CD4-positive, alpha-beta T cell (primary cell): ENCODE data around the gene CHRNG. TPM values are rescaled to one million over a fixed set of nuclear protein-coding genes. Genes with fewer than 3 reads are reported as not detected.

Source experiments
- ATAC-seq: fragments of 200-7000 bp; cut with Tn5 transposase; one replicate; pipeline ENCODE4 v1.10.0; 2022; ENCODE audit warnings: mild to moderate bottlenecking; ENCODE audit not compliant: poor library complexity
- CTCF ChIA-PET: fragments of 350-600 bp; sonication (Branson Sonifier 250); formaldehyde crosslinking; loops from one replicate; lab custom pipeline; 2021; ENCODE audit warnings: antibody characterized with exemption, inconsistent platforms; lab: Charles Lee
- POLR2A ChIA-PET: fragments of 350-600 bp; sonication (Branson Sonifier 250); formaldehyde crosslinking; loops from one replicate; lab custom pipeline; 2021; ENCODE audit warnings: antibody characterized with exemption, inconsistent platforms; lab: Charles Lee
- DNase-seq, 14 experiments: peaks; one replicate each; pipeline ENCODE4 v3.0.0-alpha.2; 2013 to 2020; ENCODE audit warnings: mixed read lengths in 2 of 14
- H3K27ac ChIP-seq, 2 donors: one replicate each; pipeline versions ENCODE4 v1.5.1 to v1.7.0; 2013; ENCODE audit warnings: low read length in 2 of 2, low read depth in 1 of 2, mild to moderate bottlenecking in 1 of 2
- H3K27me3 ChIP-seq, 2 experiments: 1 replicate in 1 of 2; 2 replicates in 1 of 2; pipeline versions ENCODE4 v1.6.1 to v1.7.0; 2013; ENCODE audit warnings: low read length in 2 of 2, control low read depth in 1 of 2, mild to moderate bottlenecking in 1 of 2, moderate library complexity in 1 of 2; ENCODE audit not compliant: insufficient read depth in 2 of 2, control insufficient read depth in 1 of 2
- H3K36me3 ChIP-seq: one replicate; pipeline ENCODE4 v1.6.1; 2013; ENCODE audit warnings: low read length, control low read depth; ENCODE audit not compliant: insufficient read depth
- H3K4me1 ChIP-seq: one replicate; pipeline ENCODE4 v1.6.1; 2013; ENCODE audit warnings: low read length, control low read depth; ENCODE audit not compliant: insufficient read depth
- H3K4me3 ChIP-seq: one replicate; pipeline ENCODE4 v1.5.1; 2013; ENCODE audit warnings: mild to moderate bottlenecking, low read length, moderate library complexity
- H3K9me3 ChIP-seq, 2 experiments: 1 replicate in 1 of 2; 2 replicates in 1 of 2; pipeline versions ENCODE4 v1.6.1 to v1.7.0; 2013; ENCODE audit warnings: low read length in 2 of 2, mild to moderate bottlenecking in 2 of 2, control low read depth in 1 of 2, moderate library complexity in 1 of 2; ENCODE audit not compliant: control insufficient read depth in 1 of 2, insufficient read depth in 1 of 2
- H3K27ac Mint-ChIP-seq: one replicate; pipeline ENCODE4 v1.8.0; 2020; ENCODE audit warnings: mixed read lengths
- H3K27me3 Mint-ChIP-seq: one replicate; pipeline ENCODE4 v1.8.0; 2021; ENCODE audit warnings: mixed read lengths
- H3K36me3 Mint-ChIP-seq: one replicate; pipeline ENCODE4 v1.8.0; 2021; ENCODE audit warnings: low read depth, mixed read lengths
- H3K4me1 Mint-ChIP-seq: one replicate; pipeline ENCODE4 v1.8.0; 2021; ENCODE audit warnings: low read depth, mixed read lengths
- H3K4me3 Mint-ChIP-seq: one replicate; pipeline ENCODE4 v1.8.0; 2020; ENCODE audit warnings: mild to moderate bottlenecking, mixed read lengths
- H3K9me3 Mint-ChIP-seq: one replicate; pipeline ENCODE4 v1.8.0; 2020; ENCODE audit warnings: mixed read lengths
- CTCF ChIP-seq: fragments of 200-600 bp; IDR thresholded peaks from one replicate; pipeline ENCODE4 v1.8.0; 2022; ENCODE audit warnings: antibody characterized with exemption, mild to moderate bottlenecking
- intact Hi-C, 2 experiments: fragments of 100-400 bp; cut with DNase I in 1 of 2; cut with micrococcal nuclease in 1 of 2; formaldehyde crosslinking; loops; one replicate each; pipeline versions ENCODE4 v1.15.1 to v1.9.0; 2023 to 2025; cut with DNase I, micrococcal nuclease
- total RNA-seq, 174 experiments: library from RNA in 2 of 174; stranded (reverse) in 2 of 174; gene quantifications; one replicate each; pipeline ENCODE4 v1.2.3 and lab custom pipeline; 2021 to 2026

Gene CHRNG
- total RNA-seq, 2 experiments from 2014 or later = not detected

- CTCF ChIA-PET = no interaction called here
- POLR2A ChIA-PET = no interaction called here
- no peaks in the 10 kb centered on the region for H3K9me3 Mint-ChIP-seq
- H3K27ac Mint-ChIP-seq = no peak overlapping the region
- no peak for ATAC-seq
- no peak overlapping the region for H3K27ac ChIP-seq
- H3K9me3 ChIP-seq = peaks cover 0 to 5% of the 10 kb centered on the region in 2 experiments
- H3K36me3 ChIP-seq = no peaks in the 10 kb centered on the region
- no peak for TF ChIP-seq CTCF
- no peak overlapping the region for H3K4me3 ChIP-seq
- intact Hi-C loops = no loop called here
- no peak for DNase-seq
- peaks cover 1% of the 10 kb centered on the region for H3K4me1 Mint-ChIP-seq
- H3K36me3 Mint-ChIP-seq = no peaks in the 10 kb centered on the region
- H3K4me3 Mint-ChIP-seq = no peak overlapping the region
- peaks cover 35% of the 10 kb centered on the region for H3K27me3 Mint-ChIP-seq
- peaks cover 2 to 4% of the 10 kb centered on the region in 2 experiments for H3K27me3 ChIP-seq
- no peaks in the 10 kb centered on the region for H3K4me1 ChIP-seq
Measured at GRCh38 chr2:232493701-232494474, 45.6 kb upstream of the CHRNG start.

GRCh38 chr2:232494542-232494941, 45.0 kb upstream of the CHRNG start:
- no peak overlapping the region for H3K27ac Mint-ChIP-seq
- no peak for ATAC-seq
- CTCF ChIA-PET = no interaction called here

GRCh38 chr2:232495292-232495691, 44.2 kb upstream of the CHRNG start:
- CTCF ChIA-PET = no interaction called here
- no peaks in the 10 kb centered on the region for H3K4me1 ChIP-seq
- Mint-ChIP-seq H3K27me3 (peaks cover 35% of the 10 kb centered on the region), H3K27ac (no peak overlapping the region), H3K4me3 (no peak overlapping the region), H3K36me3 (no peaks in the 10 kb centered on the region), H3K4me1 (no peaks in the 10 kb centered on the region), H3K9me3 (no peaks in the 10 kb centered on the region)
- no peak overlapping the region for H3K27ac ChIP-seq
- no peak overlapping the region for H3K4me3 ChIP-seq
- POLR2A ChIA-PET = no interaction called here
- intact Hi-C loops = no loop called here
- no peak for ATAC-seq
- H3K27me3 ChIP-seq = peaks cover 0 to 3% of the 10 kb centered on the region in 2 experiments
- peaks cover 0 to 1% of the 10 kb centered on the region in 2 experiments for H3K9me3 ChIP-seq
- DNase-seq = no peak
- TF ChIP-seq CTCF = no peak
- H3K36me3 ChIP-seq = no peaks in the 10 kb centered on the region

More at GRCh38 chr2:232494542-232494941, 45.0 kb upstream of the CHRNG start:
- Histone ChIP-seq H3K27ac (no peak overlapping the region), H3K4me1 (no peaks in the 10 kb centered on the region), H3K4me3 (no peak overlapping the region), H3K9me3 (peaks cover 0 to 5% of the 10 kb centered on the region in 2 experiments), H3K27me3 (peaks cover 0 to 6% of the 10 kb centered on the region in 2 experiments), H3K36me3 (no peaks in the 10 kb centered on the region)
- DNase-seq = no peak
- no peak for TF ChIP-seq CTCF
- H3K27me3 Mint-ChIP-seq = peaks cover 35% of the 10 kb centered on the region
- no peaks in the 10 kb centered on the region for H3K36me3 Mint-ChIP-seq
- no peaks in the 10 kb centered on the region for H3K9me3 Mint-ChIP-seq
- intact Hi-C loops = no loop called here
- no peaks in the 10 kb centered on the region for H3K4me1 Mint-ChIP-seq
- POLR2A ChIA-PET = no interaction called here
- no peak overlapping the region for H3K4me3 Mint-ChIP-seq
